Brain microvascular endothelial cell (primary cell): ENCODE results near the gene RPL10L.

Experiments
- DNase-seq: peaks from one replicate; pipeline ENCODE4 v3.0.0-alpha.2; 2020
- H3K27ac ChIP-seq: fragments of 250-450 bp; sonication (Bioruptor Pico); 2 replicates; pipeline ENCODE4 v1.5.1; 2020; ENCODE audit warnings: mild to moderate bottlenecking, moderate library complexity
- H3K27me3 ChIP-seq: fragments of 250-450 bp; sonication (Bioruptor Pico); replicated peaks from 2 replicates; pipeline ENCODE4 v1.5.1; 2020; ENCODE audit warnings: mild to moderate bottlenecking
- H3K36me3 ChIP-seq: fragments of 250-450 bp; sonication (Bioruptor Pico); replicated peaks from 2 replicates; pipeline ENCODE4 v1.5.1; 2020; ENCODE audit warnings: mild to moderate bottlenecking
- H3K4me3 ChIP-seq: 2 replicates; pipeline ENCODE4 v1.5.1; 2011; ENCODE audit warnings: low read depth, mild to moderate bottlenecking, control low read depth, low read length, moderate library complexity
- in situ Hi-C: cut with HindIII; loops from 2 replicates; pipeline ENCODE4 v1.10.0; 2017; ENCODE audit warnings: low sequenced_read_pairs, low pct_ligation_motif_present
- TF ChIP-seq, protein P1 (sequence below): IDR thresholded peaks from 2 replicates; pipeline ENCODE4 v1.5.1; 2011; ENCODE audit warnings: low read depth, mild to moderate bottlenecking, moderate library complexity, low read length, control low read depth, inconsistent platforms; ENCODE audit errors: missing control alignments

The RPL10L gene

DNA sequence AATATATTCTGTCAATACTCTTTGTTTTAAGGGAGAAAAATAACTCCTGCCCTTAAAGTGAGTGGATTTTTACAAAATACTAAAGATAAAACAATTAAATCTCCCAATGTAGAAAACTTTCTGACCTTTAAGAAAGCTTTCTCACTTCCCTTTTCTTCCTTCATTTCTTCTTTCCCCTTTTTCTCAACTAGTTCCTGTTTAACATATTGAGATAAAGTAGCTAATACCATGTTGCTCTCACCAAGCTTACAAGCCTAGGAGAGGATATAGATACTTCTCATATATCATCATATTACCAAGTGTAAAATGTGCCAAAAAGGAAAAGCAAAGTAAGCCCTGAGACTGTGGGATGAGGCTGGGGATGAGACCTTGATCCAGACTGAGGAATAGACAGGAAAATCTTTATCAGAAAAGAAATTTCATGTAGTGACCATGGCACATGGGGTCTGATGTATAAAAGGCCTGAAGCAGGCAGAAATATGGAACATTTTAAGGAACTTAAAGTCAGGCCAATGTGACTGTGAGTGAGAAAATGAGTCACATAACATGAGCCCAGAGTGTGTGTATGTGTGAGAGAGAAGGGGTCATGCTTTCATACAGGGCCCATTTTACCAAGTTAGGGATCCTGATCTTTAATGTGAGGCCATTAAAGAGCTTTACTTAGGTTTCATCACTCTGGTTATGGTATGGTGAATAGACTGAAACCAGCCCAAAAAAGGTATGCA lies 1.6 kb upstream of the RPL10L start:
- DNase-seq, result no peak
- TF ChIP-seq, protein P1, sequence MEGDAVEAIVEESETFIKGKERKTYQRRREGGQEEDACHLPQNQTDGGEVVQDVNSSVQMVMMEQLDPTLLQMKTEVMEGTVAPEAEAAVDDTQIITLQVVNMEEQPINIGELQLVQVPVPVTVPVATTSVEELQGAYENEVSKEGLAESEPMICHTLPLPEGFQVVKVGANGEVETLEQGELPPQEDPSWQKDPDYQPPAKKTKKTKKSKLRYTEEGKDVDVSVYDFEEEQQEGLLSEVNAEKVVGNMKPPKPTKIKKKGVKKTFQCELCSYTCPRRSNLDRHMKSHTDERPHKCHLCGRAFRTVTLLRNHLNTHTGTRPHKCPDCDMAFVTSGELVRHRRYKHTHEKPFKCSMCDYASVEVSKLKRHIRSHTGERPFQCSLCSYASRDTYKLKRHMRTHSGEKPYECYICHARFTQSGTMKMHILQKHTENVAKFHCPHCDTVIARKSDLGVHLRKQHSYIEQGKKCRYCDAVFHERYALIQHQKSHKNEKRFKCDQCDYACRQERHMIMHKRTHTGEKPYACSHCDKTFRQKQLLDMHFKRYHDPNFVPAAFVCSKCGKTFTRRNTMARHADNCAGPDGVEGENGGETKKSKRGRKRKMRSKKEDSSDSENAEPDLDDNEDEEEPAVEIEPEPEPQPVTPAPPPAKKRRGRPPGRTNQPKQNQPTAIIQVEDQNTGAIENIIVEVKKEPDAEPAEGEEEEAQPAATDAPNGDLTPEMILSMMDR, result no peak

DNA sequence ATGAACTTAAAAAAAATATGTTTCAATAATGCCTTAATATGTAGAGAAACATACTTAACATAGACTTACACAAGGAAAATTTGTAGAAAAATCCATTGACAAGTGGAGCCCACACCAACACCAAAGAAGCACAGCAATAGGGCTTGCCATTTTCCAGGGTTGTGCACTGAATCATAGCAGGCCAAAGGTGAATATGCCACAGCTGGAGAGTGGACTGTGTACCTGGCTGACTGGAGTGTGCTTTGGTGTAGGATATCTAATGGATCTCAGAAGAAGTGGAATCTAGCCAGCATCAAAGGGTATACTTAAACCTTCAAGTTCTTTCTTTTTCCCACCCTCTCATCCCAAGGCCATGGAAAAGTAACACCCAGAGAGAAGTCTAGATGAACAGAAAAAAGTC lies 4.8 kb downstream of the RPL10L start:
- H3K4me3 ChIP-seq, result no peak overlapping the region
- TF ChIP-seq, protein P1, result no peak
- H3K27ac ChIP-seq, result no peak overlapping the region
- in situ Hi-C loops, result no loop called here
- no peaks in the 10 kb centered on the region for H3K27me3 ChIP-seq
- DNase-seq, result no peak
- H3K36me3 ChIP-seq, result no peaks in the 10 kb centered on the region

More for the DNA sequence above, 1.6 kb upstream of the RPL10L start:
- Histone ChIP-seq H3K27me3 (no peaks in the 10 kb centered on the region), H3K4me3 (no peak overlapping the region), H3K27ac (no peak overlapping the region), H3K36me3 (no peaks in the 10 kb centered on the region)
- in situ Hi-C loops, result no loop called here

DNA sequence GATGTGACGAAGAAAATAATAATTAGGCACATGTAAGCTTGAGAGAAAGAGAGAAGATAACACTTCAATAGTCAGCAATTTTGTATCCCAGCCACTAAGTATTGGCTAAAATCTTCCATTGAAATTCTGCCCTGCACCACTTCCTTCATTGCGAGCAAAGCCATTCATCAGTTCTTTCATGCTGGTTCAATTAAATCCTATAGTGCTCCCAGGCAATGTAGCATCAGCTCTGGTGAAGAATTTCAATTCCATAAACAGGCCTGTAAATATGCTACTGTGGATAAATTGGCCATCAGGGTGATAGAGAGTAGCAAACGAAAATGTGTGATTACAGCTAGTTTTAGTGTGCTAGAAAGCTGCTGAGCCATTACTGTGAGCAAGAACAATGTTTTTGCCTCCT lies 24.7 kb downstream of the RPL10L start:
- no peak for DNase-seq
- H3K27me3 ChIP-seq, result no peaks in the 10 kb centered on the region
- in situ Hi-C loops, result no loop called here

More for the DNA sequence above, 24.7 kb downstream of the RPL10L start:
- TF ChIP-seq, protein P1, result no peak
- no peaks in the 10 kb centered on the region for H3K36me3 ChIP-seq
- H3K4me3 ChIP-seq, result no peak overlapping the region
- no peak overlapping the region for H3K27ac ChIP-seq
